Measurements from ENCODE around the gene ARL6.

ARL6 gene

DNA sequence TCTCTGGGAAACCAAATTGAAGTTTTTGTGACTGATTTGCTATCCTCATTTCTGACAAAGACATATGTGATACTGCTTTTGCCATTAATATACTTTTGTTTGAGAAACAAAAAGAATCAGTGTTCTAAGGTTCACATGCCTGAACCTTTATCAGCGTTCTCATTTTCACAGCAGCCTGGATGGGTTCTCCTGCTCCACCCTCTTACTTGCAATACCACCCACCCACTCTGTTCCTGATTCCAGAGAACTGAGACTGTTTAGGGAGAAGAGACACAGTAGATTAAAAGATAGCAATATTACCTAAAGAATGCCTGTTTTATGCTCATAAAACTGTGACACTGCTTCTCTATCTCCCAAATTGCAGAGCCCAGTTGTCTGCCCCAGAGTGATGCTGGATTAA is 25.8 kb upstream of the ARL6 start:
- H3K4me1 ChIP-seq (ENCODE audit: control insufficient read depth in 1 of 2, insufficient read depth in 1 of 2, low read depth in 1 of 2, low read length in 1 of 2): no peaks in the 10 kb centered on the region
- H3K4me3 ChIP-seq (ENCODE audit: low read depth in 1 of 2, low read length in 1 of 2): no peak overlapping the region
- no peak overlapping the region for H3K27ac ChIP-seq
- no peaks in the 10 kb centered on the region for H3K9me3 ChIP-seq
- TF ChIP-seq, protein P1, sequence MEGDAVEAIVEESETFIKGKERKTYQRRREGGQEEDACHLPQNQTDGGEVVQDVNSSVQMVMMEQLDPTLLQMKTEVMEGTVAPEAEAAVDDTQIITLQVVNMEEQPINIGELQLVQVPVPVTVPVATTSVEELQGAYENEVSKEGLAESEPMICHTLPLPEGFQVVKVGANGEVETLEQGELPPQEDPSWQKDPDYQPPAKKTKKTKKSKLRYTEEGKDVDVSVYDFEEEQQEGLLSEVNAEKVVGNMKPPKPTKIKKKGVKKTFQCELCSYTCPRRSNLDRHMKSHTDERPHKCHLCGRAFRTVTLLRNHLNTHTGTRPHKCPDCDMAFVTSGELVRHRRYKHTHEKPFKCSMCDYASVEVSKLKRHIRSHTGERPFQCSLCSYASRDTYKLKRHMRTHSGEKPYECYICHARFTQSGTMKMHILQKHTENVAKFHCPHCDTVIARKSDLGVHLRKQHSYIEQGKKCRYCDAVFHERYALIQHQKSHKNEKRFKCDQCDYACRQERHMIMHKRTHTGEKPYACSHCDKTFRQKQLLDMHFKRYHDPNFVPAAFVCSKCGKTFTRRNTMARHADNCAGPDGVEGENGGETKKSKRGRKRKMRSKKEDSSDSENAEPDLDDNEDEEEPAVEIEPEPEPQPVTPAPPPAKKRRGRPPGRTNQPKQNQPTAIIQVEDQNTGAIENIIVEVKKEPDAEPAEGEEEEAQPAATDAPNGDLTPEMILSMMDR (IDR thresholded peaks at IDR 0.05): no peak
- H3K27me3 ChIP-seq: no peaks in the 10 kb centered on the region
- no peaks in the 10 kb centered on the region for H3K36me3 ChIP-seq

DNA sequence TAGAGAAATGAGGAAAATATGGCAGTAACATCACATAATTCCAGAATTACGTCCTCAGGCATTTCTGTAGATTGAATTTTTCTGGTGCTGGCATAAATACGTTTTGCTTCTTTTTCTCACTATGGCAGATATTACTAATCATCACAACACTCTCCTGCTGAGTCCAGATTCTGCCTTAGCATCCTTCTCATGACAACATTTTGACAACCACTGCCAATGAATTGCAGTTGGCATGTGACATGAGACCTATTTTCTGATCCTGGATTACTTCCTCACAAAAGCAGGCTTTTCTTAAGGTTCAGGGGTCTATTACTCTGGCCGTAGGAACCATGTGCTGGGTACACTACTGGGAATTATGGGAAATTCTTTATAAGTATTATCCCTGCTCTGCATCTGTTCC is 22.5 kb upstream of the ARL6 start:
- H3K27ac ChIP-seq: no peak overlapping the region
- H3K27me3 ChIP-seq: no peaks in the 10 kb centered on the region
- no peaks in the 10 kb centered on the region for H3K36me3 ChIP-seq
- no peaks in the 10 kb centered on the region for H3K9me3 ChIP-seq
- no peaks in the 10 kb centered on the region for H3K4me1 ChIP-seq (ENCODE audit: control insufficient read depth in 1 of 2, insufficient read depth in 1 of 2, low read depth in 1 of 2, low read length in 1 of 2)
- H3K4me3 ChIP-seq (ENCODE audit: low read depth in 1 of 2, low read length in 1 of 2): no peak overlapping the region
- TF ChIP-seq, protein P1 (IDR thresholded peaks at IDR 0.05): no peak

DNA sequence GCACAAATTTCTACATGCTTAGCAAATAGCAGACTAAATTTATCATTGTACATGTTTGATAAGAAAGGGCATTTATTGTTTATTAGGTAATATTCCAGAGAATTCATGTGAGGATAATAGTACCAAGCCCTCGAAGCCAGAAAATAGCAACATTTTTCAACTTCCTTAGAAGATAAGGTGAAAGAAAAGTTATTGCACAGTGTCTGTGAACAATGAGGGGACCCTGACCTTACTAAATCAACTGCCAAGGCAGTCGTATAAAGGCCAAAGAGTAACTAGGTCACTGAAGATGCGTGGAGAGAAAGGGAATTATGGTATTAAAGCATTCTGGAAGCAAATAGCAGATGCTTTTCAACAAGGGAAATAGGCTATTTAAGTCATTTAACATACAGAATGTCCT is 20.3 kb upstream of the ARL6 start:
- Histone ChIP-seq H3K9me3 (no peaks in the 10 kb centered on the region), H3K36me3 (no peaks in the 10 kb centered on the region), H3K4me3 (ENCODE audit: low read depth in 1 of 2, low read length in 1 of 2) (no peak overlapping the region)

DNA sequence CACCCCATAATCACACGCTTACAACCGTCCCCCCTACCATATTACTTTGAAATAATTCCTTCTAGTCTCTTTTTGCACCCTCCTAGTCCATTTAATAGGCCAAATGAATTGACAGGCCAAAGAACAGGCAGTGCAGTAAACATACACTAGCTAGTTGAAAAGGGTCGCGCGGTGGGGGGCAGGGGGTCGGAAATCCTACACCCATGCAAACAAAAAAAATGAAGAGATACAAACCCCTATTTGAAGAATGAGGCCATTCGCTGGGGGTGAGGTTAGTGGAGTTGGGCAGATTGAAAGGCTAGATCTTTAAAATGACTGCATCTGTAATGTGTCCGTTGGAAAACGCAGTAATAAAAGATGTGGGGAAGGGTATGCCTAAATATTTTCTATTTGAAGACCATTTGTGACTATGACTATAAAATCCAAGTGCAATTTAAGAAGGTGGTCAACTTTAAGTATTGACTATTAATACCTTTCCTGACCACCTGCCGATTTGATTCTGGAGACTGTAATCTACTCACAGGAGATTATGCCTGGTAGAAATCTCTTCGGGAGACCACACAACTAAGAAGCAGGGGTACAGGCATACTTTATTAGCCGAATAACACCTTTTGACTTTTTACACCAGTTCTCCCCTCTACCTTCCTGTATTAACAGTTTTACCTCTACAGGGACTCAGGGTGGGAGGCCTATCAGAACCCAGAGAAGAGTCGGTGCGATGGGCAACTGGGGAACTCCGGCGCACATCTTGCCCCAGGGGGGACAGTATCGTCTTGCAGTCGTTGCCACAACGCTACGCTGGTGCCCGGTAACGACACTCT is 762 bp upstream of the ARL6 start:
- H3K4me1 ChIP-seq (ENCODE audit: control insufficient read depth in 1 of 2, insufficient read depth in 1 of 2, low read depth in 1 of 2, low read length in 1 of 2): peaks cover 3 to 16% of the 10 kb centered on the region in 2 experiments
- H3K4me3 ChIP-seq (ENCODE audit: low read depth in 1 of 2, low read length in 1 of 2): peak overlapping the region; percentile 78 to 79
- H3K27me3 ChIP-seq: peaks cover 22% of the 10 kb centered on the region
- peak overlapping the region; percentile 49 for H3K27ac ChIP-seq
- H3K36me3 ChIP-seq: no peaks in the 10 kb centered on the region
- TF ChIP-seq, protein P1 (IDR thresholded peaks at IDR 0.05): no peak
- no peaks in the 10 kb centered on the region for H3K9me3 ChIP-seq

More for the DNA sequence above, 20.3 kb upstream of the ARL6 start:
- Histone ChIP-seq H3K27ac (no peak overlapping the region), H3K4me1 (ENCODE audit: control insufficient read depth in 1 of 2, insufficient read depth in 1 of 2, low read depth in 1 of 2, low read length in 1 of 2) (no peaks in the 10 kb centered on the region), H3K27me3 (no peaks in the 10 kb centered on the region)
- TF ChIP-seq, protein P1 (IDR thresholded peaks at IDR 0.05): no peak

DNA sequence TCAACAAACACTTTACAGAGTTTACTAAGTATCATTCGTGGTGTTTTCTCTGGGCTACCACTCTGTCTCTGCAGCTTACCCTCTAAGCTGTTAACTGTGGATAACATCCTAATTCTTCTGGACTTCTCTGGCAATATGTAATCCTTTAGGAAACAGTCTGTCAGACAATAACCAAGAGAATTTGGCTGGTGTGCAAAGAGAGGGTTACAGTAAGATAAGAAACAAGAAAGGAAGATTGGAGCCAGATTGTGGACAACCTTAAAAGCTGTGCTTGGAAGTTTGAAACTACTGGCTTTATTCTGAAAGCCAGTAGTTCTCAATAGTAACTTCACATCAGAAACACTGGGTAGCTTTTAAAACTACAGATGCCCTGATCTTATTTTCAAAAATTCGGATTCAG is 778 bp downstream of the ARL6 start:
- Histone ChIP-seq H3K9me3 (no peaks in the 10 kb centered on the region), H3K27ac (no peak overlapping the region), H3K4me3 (ENCODE audit: low read depth in 1 of 2, low read length in 1 of 2) (no peak overlapping the region), H3K27me3 (peaks cover 20% of the 10 kb centered on the region), H3K36me3 (no peaks in the 10 kb centered on the region), H3K4me1 (ENCODE audit: control insufficient read depth in 1 of 2, insufficient read depth in 1 of 2, low read depth in 1 of 2, low read length in 1 of 2) (peaks cover 3 to 16% of the 10 kb centered on the region in 2 experiments)
- TF ChIP-seq, protein P1 (IDR thresholded peaks at IDR 0.05): no peak
